PFSK-1 (cell line): ENCODE measurements around the gene NTM.

ENCODE experiments used
- FOXP2 ChIP-seq: optimal IDR thresholded peaks from 2 replicates; pipeline ENCODE3; 2011; ENCODE audit warnings: borderline replicate concordance, control low read depth, inconsistent platforms; ENCODE audit not compliant: insufficient read depth; ENCODE audit errors: extremely low read length, extremely low read depth
- POLR2AphosphoS5 ChIP-seq: IDR thresholded peaks from 2 replicates; pipeline ENCODE4 v1.6.1; 2012; ENCODE audit warnings: low read depth, mild to moderate bottlenecking, control low read depth, low read length, moderate library complexity
- TF ChIP-seq, protein P1 (sequence below), 2 experiments: IDR thresholded peaks; 2 replicates each; pipeline versions ENCODE4 v1.6.1 to v1.8.0; 2011 to 2012; ENCODE audit warnings: low read depth in 2 of 2, low read length in 2 of 2, control low read depth in 1 of 2, inconsistent platforms in 1 of 2, mild to moderate bottlenecking in 1 of 2, moderate library complexity in 1 of 2; ENCODE audit not compliant: insufficient read depth in 1 of 2

DNA sequence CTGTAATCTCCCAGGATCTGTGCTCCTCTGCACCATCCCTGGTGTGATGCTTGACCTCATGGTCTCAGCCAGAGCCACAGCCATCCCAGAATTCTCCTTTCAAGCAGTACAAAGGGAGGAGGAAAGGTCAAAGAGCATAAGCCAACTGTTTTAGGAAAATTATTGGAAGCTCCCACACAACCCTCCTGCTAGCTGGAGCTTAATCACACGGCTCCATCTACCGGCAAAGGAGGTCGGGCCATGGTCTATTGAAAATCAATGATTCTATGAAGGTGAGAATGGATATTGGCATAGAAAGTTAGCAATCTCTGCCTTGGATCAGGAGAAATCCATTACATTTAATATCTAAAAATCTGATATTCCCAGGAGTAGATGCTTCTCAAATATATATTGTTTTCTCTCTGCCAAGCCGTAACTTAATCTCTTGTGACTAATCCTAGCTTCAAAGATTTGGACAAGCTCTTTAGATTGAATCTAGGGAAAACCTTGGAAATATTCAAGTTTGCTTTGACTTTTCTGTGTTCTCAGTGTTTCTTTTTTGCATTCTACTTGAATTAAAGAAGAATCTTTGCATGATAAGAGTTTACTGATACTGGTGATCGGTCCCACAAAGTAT, 259.6 kb downstream of the NTM start:
- TF ChIP-seq, protein P1, sequence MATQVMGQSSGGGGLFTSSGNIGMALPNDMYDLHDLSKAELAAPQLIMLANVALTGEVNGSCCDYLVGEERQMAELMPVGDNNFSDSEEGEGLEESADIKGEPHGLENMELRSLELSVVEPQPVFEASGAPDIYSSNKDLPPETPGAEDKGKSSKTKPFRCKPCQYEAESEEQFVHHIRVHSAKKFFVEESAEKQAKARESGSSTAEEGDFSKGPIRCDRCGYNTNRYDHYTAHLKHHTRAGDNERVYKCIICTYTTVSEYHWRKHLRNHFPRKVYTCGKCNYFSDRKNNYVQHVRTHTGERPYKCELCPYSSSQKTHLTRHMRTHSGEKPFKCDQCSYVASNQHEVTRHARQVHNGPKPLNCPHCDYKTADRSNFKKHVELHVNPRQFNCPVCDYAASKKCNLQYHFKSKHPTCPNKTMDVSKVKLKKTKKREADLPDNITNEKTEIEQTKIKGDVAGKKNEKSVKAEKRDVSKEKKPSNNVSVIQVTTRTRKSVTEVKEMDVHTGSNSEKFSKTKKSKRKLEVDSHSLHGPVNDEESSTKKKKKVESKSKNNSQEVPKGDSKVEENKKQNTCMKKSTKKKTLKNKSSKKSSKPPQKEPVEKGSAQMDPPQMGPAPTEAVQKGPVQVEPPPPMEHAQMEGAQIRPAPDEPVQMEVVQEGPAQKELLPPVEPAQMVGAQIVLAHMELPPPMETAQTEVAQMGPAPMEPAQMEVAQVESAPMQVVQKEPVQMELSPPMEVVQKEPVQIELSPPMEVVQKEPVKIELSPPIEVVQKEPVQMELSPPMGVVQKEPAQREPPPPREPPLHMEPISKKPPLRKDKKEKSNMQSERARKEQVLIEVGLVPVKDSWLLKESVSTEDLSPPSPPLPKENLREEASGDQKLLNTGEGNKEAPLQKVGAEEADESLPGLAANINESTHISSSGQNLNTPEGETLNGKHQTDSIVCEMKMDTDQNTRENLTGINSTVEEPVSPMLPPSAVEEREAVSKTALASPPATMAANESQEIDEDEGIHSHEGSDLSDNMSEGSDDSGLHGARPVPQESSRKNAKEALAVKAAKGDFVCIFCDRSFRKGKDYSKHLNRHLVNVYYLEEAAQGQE (IDR thresholded peaks at IDR 0.05; ENCODE audit: insufficient read depth in 1 of 2, low read depth in 2 of 2, low read length in 2 of 2): no peak
- TF ChIP-seq POLR2AphosphoS5 (no peak), FOXP2 (no peak)
